Raji (cell line): ENCODE measurements around the gene GALNT13.

Experiments
- POLR2A ChIP-seq: IDR thresholded peaks from 2 replicates; pipeline ENCODE4 v1.6.1; 2011; ENCODE audit warnings: low read depth, low read length, control low read depth; ENCODE audit not compliant: insufficient read depth

GALNT13 gene

DNA sequence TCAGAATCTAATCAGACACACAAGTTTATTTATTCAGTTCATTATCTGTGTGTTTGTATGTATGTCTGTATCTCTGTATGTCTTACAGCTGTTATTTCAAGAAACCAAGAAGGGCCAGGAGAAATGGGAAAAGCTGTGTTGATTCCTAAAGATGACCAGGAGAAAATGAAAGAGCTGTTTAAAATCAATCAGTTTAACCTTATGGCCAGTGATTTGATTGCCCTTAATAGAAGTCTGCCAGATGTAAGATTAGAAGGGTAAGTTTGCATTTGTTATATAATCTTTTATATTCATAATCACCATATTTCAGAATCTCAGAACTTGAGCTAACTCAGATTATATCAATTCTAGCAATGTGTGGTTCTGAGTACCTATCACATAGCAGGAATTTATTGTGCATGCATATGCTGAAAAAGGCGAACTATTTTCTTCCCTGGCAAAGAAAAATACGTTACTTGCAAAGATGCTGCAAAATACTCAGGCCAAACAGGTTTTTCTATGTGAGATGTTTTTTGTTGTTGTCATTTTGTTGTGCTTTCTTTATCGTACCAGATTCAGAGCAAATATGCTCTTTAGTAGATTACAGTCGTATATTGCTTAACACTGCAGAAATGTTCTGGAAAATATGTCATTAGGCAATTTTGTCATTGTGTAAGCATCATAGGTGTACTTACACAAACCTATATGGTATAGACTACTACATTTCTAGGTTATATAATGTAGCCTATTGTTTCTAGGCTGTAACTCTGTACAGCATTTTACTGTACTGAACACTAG, 268.7 kb downstream of the GALNT13 start:
- TF ChIP-seq POLR2A: no peak

DNA sequence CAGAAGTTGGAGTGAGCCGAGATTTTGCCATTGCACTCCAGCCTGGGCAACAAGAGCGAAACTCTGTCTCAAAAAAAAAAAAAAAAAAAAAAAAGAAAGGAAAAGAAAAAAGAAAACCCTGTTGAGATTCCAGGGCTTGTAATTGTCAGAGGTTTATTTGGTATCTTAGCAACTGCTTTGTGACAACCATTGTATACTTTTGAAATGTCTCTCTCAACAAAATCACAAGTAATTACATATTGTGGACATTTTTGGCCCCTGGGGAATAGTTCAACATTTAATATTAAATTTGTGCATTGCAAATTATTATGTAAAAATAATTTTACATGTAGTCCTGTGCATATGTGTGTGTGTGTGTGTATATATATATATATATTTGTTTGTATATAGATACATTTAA, 270.8 kb downstream of the GALNT13 start:
- TF ChIP-seq POLR2A: no peak

DNA sequence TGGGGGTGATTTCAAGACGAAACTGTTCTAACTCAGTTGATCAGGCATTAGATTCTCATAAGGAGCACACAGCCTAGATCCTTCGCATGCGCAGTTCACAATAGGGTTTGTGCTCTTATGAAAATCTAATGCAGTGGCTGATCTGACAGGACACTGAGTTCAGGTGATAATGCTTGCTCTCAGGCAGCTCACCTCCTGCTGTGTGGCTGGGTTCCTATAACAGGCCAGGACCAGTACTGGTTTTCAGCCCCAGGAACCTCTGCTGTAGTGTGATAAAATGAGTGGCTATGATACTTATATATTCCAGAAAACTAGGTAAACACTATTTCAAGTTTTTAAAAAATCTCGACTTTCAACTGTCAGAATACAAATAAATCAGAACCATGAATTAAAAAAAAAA, 271.4 kb downstream of the GALNT13 start:
- no peak for TF ChIP-seq POLR2A

DNA sequence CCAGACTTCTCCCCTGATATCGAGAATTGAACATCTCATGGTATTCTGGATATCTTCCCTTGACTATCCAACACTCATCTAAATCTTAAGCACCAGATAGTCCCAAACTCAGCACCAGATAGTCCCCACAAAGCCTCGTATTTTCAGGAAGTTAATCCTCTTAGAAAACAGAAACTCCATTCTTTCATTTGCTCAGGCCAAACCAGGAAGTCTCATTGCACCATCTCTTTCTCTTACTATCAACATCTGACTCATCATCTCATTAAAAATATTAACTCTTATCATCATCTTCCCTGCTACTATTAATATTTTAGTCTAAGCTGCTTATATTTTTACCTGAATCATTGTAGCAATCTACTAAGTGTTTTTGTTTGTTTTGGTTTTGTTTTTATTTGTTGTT, 286.4 kb downstream of the GALNT13 start:
- TF ChIP-seq POLR2A: no peak

DNA sequence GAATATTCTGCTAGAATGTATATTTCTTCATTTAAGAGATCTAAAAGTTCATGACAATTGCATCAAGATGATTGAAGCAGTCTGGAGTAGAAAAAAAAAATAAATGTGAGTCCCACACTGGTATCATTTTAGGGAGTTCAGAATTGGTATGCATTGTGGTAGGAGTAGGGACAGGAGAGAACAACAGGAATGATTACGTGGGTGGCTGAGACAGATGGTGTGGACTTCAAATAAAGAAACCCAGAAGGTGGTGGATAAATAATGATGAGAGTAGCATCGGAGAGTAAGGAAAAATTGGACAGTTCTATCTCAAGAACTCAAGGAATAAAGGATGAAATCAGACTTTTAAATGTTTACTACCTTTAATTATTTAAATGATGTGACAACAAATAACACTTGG, 289.6 kb downstream of the GALNT13 start:
- TF ChIP-seq POLR2A: no peak

DNA sequence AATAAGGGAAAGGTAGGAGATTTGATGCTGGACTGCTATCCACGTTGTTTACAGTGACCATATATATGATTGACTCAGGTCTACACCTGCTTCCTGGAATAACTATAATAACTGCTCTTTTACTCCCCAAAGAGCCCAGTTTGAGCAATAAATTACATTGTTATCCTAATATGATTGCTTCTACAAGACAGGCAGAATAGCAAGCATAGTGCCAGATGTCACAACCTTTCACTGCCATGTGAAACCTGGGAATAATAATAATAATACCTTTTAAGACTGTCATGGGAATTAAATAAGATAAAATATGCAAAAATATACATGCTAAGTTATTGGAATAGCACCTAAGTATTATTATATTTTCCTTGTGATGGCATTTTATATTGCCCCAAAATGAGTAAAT, 298.7 kb downstream of the GALNT13 start:
- no peak for TF ChIP-seq POLR2A

DNA sequence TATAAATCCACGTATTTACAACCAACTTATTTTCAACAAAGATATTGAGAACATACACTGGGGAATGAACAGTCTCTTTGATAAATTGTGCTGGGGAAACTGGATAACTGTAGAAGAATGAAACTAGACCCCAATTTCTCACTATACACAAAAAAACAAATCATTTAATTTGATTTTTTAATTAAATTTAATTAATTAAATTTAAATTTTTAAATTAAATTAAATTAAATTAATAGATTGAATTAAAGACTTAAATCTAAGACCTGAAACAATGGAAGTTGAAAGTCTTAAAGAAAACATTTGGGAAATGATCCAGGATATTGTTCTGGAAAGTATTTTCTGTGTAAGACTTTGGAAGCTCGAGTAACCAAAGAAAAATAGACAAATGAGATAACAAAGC, 301.4 kb downstream of the GALNT13 start:
- TF ChIP-seq POLR2A: no peak

DNA sequence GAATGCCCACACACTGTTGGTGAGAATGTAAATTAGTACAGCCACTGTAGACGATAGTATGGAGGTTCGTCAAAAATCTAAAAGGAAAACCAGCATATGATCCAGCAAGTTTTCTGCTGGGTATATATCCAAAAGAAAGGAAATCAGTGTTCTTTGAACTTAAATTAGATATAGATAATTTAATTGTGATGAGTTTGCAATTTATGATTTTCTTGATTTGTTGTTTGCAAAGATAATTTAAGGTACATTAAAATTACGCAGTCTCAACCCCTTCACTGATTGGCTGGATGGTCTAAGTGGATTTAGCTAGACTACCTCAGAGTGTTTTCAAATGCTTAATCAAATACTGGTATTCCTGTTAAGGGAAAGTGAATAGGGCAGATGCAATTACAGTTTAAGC, 302.2 kb downstream of the GALNT13 start:
- no peak for TF ChIP-seq POLR2A

DNA sequence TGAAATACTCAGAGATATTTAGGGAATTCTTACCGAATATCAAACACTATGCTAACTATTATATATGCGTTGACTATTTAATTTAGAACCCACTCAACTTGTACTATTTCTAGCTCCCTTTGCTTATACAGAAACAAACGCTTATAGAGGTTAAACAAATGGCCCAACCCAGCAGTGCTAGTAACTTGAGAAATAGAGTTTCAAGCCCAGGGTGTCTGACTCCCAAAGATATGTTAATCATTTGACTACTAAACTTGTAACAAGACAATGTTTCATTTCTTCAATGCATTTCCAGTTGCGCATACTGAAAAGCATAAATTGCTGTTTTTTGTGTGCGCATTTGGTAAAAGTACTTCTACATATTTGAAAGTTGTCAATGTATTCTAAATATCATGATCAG, 310.3 kb downstream of the GALNT13 start:
- no peak for TF ChIP-seq POLR2A

DNA sequence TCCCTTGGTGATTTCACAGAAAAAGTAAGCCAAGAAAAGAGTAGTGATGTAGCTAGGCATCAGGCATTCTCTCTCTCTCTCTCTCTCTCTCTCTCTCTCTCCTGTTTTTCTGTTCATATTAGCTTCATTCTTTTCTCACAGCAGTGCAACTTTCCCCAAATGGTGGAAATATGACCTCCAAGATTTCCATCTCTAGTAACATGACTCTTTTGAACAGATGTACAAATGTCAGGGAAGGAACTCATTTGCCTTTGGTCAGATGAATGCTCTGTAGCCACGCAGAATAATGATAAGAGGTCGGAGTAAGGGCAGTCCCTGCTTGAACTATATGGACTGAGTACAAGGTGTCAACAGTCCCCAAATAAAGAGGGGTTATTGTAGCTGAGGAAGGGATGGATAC, 316.2 kb downstream of the GALNT13 start:
- TF ChIP-seq POLR2A: no peak

DNA sequence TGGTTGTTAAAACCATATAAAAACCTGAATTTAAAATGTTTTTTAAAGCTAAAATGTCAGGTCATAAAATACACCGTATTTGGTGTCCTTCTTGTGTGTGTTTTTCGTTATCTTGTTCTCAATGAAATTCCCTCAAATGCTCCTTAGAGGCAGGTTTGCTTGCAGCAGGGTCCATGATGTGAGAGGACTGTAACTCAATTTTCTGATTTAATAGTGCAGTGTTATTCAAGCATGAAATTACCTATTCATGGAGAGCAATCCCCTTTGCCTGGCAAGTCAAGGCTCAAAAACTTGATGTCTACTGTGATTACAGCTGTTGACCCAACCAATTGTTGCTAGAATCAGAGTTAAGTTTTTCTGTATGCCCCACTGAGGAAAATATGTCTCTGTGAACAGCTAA, 318.2 kb downstream of the GALNT13 start:
- no peak for TF ChIP-seq POLR2A

DNA sequence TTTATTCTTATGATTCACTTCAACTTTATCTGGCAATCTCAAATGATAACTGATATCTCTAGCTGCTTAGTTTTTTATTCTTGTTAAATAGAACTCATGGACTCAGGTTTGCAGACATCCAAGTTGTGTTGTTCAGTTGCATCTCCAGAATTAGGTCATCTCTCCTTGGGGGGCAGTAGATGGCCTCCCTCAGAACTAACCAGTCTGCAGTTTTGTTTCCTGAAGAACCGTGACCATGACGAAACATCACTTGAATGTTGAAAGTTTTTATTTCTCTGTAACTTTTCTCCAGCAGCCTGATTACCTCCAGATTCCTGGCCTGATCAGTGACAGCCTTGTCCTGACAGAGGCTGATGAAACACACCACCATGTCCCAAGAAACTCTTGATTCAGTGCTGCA, 321.5 kb downstream of the GALNT13 start:
- no peak for TF ChIP-seq POLR2A

DNA sequence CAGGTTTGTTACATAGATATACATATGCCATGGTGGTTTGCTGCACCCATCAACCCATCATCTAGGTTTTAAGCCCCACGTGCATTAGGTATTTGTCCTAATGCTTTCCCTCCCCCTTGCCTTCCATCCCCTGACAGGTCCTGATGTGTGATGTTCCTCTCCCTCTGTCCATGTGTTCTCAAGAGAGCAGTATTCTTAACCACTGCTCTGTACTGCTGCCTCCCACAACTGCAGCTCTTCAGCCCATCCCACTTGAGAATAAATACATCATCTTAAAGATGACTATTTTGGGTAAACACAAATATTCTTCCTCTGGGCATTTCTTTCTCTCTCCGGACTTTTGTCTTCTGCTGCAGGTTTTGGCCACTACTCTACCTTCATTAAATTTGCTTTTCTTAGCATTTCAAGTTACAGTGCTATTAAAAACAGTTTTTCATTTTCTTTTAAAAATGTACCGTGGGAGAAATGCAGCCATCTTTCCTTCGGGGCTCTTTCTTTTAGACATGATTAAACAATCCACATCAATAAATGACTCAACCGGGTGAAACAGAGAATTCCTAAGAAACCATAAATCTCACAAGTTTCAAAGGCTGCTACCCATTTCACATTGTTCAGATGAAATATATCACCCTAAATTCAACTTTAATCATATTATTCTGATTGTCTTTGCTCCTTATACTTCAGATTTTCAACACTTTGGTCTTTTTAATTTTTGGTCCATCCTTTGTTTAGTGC, 323.4 kb downstream of the GALNT13 start:
- no peak for TF ChIP-seq POLR2A

DNA sequence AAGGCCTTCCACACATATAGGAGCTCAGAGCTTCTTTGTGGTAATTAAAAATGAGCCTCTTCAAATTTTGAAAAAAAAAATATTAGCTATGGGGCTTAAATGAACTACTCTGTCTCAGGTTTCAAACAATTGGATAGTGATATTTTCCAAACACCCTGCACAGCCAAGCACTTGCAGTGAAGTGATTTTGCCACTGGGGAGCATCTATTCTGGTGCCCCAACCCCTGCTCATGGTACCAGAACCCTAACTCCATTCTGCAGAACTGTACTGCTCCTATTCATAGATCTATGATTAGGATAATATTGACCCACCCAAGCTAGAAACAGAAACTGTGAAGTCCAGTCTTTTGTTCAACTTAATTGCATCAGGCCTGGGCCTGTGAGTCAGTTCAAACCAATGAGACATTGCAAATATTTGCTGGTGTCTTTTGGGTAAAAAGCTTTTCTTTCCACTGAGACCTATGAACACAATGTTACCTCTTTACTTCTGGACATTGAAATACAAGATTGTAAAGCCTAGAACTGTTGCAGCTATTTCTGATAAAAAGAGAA, 324.0 kb downstream of the GALNT13 start:
- TF ChIP-seq POLR2A: no peak

DNA sequence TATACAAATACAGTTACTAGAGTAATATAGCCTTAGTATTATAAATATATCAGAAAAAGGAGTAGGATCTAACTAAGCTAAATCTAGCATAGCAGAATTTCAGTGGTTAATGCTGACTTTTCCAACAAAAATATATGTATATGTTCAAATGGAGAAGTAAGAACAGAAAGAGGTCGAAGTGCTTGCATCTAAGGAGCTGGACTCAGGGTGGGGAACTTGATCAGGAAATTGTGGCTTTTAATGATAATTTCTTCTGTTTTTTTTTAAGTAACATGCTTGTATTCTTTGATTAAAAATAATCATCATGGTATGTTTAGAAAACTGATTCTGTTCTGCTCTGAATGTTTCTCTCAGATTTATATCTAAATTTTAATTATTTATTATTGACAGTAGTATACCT, 327.1 kb downstream of the GALNT13 start:
- TF ChIP-seq POLR2A: no peak

DNA sequence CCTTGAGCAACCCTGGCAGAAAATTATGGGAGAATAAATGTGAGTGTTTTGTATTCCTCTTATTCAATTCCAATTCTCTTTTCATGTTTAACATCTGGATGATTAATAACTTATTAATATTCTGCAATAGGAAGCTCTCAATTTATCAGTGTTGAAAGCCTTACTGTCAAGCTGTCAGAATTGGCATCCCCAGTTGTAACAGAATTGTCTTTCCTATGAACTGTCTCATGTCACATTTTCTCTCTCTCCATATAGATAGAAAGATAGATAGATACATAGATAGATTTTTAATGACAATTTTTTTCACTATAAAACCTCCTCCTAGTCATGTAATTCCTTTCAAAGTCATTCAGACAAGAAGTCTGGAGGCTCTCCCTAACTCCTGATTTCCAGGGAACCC, 331.5 kb downstream of the GALNT13 start:
- TF ChIP-seq POLR2A: no peak
